Measurements from ENCODE around the gene CDKL2. TPM values are rescaled to one million over a fixed set of nuclear protein-coding genes. Genes with fewer than 3 reads are reported as not detected.

Gene CDKL2
- total RNA-seq, 4 donors from 2014 or later = 0.35 TPM; not detected in 3

- H3K27me3 ChIP-seq = no peaks in the 10 kb centered on the region
- no peaks in the 10 kb centered on the region for H3K4me1 ChIP-seq
- H3K9me3 ChIP-seq = no peaks in the 10 kb centered on the region
- DNase-seq = no peak
- H3K4me3 ChIP-seq = no peak overlapping the region
- peaks cover 0 to 14% (median 0%) of the 10 kb centered on the region in 3 donors for H3K36me3 ChIP-seq
- H3K27ac ChIP-seq = no peak overlapping the region
- TF ChIP-seq POLR2A (IDR thresholded peaks at IDR 0.05) = no peak
- no peak for TF ChIP-seq CTCF (IDR thresholded peaks at IDR 0.05)
Observed at GRCh38 chr4:75639124-75639695, 8.9 kb upstream of the CDKL2 start.

GRCh38 chr4:75637827-75638226, 7.5 kb upstream of the CDKL2 start:
- Histone ChIP-seq H3K9me3 (no peaks in the 10 kb centered on the region), H3K4me1 (no peaks in the 10 kb centered on the region), H3K27me3 (no peaks in the 10 kb centered on the region), H3K4me3 (no peak overlapping the region), H3K27ac (no peak overlapping the region), H3K36me3 (peaks cover 0 to 3% (median 0%) of the 10 kb centered on the region in 3 donors)
- no peak for TF ChIP-seq POLR2A (IDR thresholded peaks at IDR 0.05)
- no peak for TF ChIP-seq CTCF (IDR thresholded peaks at IDR 0.05)
- no peak for DNase-seq

- Histone ChIP-seq H3K4me3 (no peak overlapping the region), H3K27ac (no peak overlapping the region), H3K27me3 (no peaks in the 10 kb centered on the region), H3K4me1 (no peaks in the 10 kb centered on the region), H3K9me3 (no peaks in the 10 kb centered on the region), H3K36me3 (no peaks in the 10 kb centered on the region)
- TF ChIP-seq POLR2A (IDR thresholded peaks at IDR 0.05) (no peak), CTCF (IDR thresholded peaks at IDR 0.05) (no peak)
- no peak for DNase-seq
Observed at GRCh38 chr4:75637176-75637575, 6.8 kb upstream of the CDKL2 start.

GRCh38 chr4:75634951-75635350, 4.6 kb upstream of the CDKL2 start:
- Histone ChIP-seq H3K9me3 (no peaks in the 10 kb centered on the region), H3K27me3 (no peaks in the 10 kb centered on the region), H3K4me3 (no peak overlapping the region), H3K36me3 (no peaks in the 10 kb centered on the region), H3K27ac (no peak overlapping the region), H3K4me1 (no peaks in the 10 kb centered on the region)
- DNase-seq = no peak
- TF ChIP-seq CTCF (IDR thresholded peaks at IDR 0.05) (no peak), POLR2A (IDR thresholded peaks at IDR 0.05) (no peak)

GRCh38 chr4:75634281-75634680, 4.0 kb upstream of the CDKL2 start:
- DNase-seq = no peak
- no peak overlapping the region for H3K27ac ChIP-seq
- no peaks in the 10 kb centered on the region for H3K27me3 ChIP-seq
- H3K4me1 ChIP-seq = no peaks in the 10 kb centered on the region
- H3K4me3 ChIP-seq = no peak overlapping the region
- no peak for TF ChIP-seq POLR2A (IDR thresholded peaks at IDR 0.05)
- TF ChIP-seq CTCF (IDR thresholded peaks at IDR 0.05) = no peak
- H3K9me3 ChIP-seq = no peaks in the 10 kb centered on the region
- H3K36me3 ChIP-seq = no peaks in the 10 kb centered on the region

GRCh38 chr4:75633846-75634245, 3.5 kb upstream of the CDKL2 start:
- no peak overlapping the region for H3K4me3 ChIP-seq
- H3K9me3 ChIP-seq = no peaks in the 10 kb centered on the region
- no peaks in the 10 kb centered on the region for H3K36me3 ChIP-seq
- H3K27ac ChIP-seq = no peak overlapping the region
- no peak for TF ChIP-seq CTCF (IDR thresholded peaks at IDR 0.05)
- no peak for TF ChIP-seq POLR2A (IDR thresholded peaks at IDR 0.05)
- H3K4me1 ChIP-seq = no peaks in the 10 kb centered on the region
- no peaks in the 10 kb centered on the region for H3K27me3 ChIP-seq
- no peak for DNase-seq
